Measurements from ENCODE around the gene DIPK1A. TPM values are rescaled to one million over a fixed set of nuclear protein-coding genes. Genes with fewer than 3 reads are reported as not detected.
A peak's percentile ranks its signal among the peaks of the same experiment; 100 is the strongest.

The DIPK1A gene
- total RNA-seq, 4 donors from 2014 or later, result 11.7 to 17.5 (median 15.1) TPM

DNA sequence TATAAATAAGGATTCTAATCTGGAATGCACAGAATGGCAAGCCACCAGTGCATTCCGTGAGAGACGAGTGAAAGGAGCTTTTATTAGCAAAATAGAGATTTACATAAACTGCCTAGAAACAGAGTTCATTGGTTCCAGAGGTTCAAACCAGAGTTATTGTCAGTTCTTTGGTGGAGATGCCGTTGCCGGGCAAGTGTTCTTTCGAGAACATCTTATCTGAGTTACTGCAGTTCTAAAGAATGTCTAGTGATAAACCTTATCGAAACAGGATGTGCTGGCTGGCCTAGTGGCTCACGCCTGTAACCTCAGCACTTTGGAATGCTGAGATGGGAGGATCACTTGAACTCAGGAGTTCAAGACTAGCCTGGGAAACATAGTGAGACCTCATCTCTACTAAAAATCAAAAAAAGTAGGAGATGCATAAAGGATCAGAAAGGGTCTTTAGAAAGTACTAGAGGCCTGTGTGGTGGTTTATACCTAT is 156.5 kb downstream of the DIPK1A start:
- H3K36me3 ChIP-seq, result no peaks in the 10 kb centered on the region
- H3K4me1 ChIP-seq, result no peaks in the 10 kb centered on the region
- no peak overlapping the region for H3K4me3 ChIP-seq (replicated peaks in 1 of 3)
- H3K27me3 ChIP-seq, result no peaks in the 10 kb centered on the region
- intact Hi-C loops (cut with DNase I), result no loop called here
- WGBS, 2 donors, result 6 to 7% methylated on average over 7 of the region's 7 CpGs
- DNase-seq, result peak; percentile 82
- H3K27ac ChIP-seq, result peak overlapping the region in 1 of 3 donors; percentile 38
- TF ChIP-seq POLR2A (IDR thresholded peaks at IDR 0.05) (no peak), CTCF (IDR thresholded peaks at IDR 0.05) (no peak)
- no peaks in the 10 kb centered on the region for H3K9me3 ChIP-seq

GRCh38 chr1:92803140-92803887 is 157.9 kb downstream of the DIPK1A start:
- Histone ChIP-seq H3K27ac (no peak overlapping the region), H3K27me3 (no peaks in the 10 kb centered on the region), H3K4me3 (replicated peaks in 1 of 3) (no peak overlapping the region), H3K36me3 (no peaks in the 10 kb centered on the region), H3K9me3 (no peaks in the 10 kb centered on the region), H3K4me1 (no peaks in the 10 kb centered on the region)
- intact Hi-C loops (cut with DNase I), result no loop called here
- 89 to 91% methylated on average over 7 of the region's 7 CpGs for WGBS, 2 donors
- DNase-seq, result no peak
- TF ChIP-seq CTCF (IDR thresholded peaks at IDR 0.05), result no peak
- TF ChIP-seq POLR2A (IDR thresholded peaks at IDR 0.05), result no peak

GRCh38 chr1:92797961-92798360 is 163.3 kb downstream of the DIPK1A start:
- 80 to 85% methylated on average over 1 of the region's 1 CpG for WGBS, 2 donors
- Histone ChIP-seq H3K27ac (no peak overlapping the region), H3K4me3 (replicated peaks in 1 of 3) (no peak overlapping the region), H3K4me1 (no peaks in the 10 kb centered on the region), H3K27me3 (no peaks in the 10 kb centered on the region), H3K36me3 (no peaks in the 10 kb centered on the region), H3K9me3 (no peaks in the 10 kb centered on the region)
- TF ChIP-seq CTCF (IDR thresholded peaks at IDR 0.05) (no peak), POLR2A (IDR thresholded peaks at IDR 0.05) (no peak)
- intact Hi-C loops (cut with DNase I), result no loop called here
- no peak for DNase-seq

GRCh38 chr1:92797297-92797696 is 164.0 kb downstream of the DIPK1A start:
- no peaks in the 10 kb centered on the region for H3K27me3 ChIP-seq
- H3K4me3 ChIP-seq (replicated peaks in 1 of 3), result no peak overlapping the region
- no peak for DNase-seq
- H3K4me1 ChIP-seq, result no peaks in the 10 kb centered on the region
- H3K27ac ChIP-seq, result no peak overlapping the region
- TF ChIP-seq POLR2A (IDR thresholded peaks at IDR 0.05), result no peak
- no peak for TF ChIP-seq CTCF (IDR thresholded peaks at IDR 0.05)
- no peaks in the 10 kb centered on the region for H3K9me3 ChIP-seq
- intact Hi-C loops (cut with DNase I), result no loop called here
- H3K36me3 ChIP-seq, result no peaks in the 10 kb centered on the region

- no peaks in the 10 kb centered on the region for H3K27me3 ChIP-seq
- TF ChIP-seq CTCF (IDR thresholded peaks at IDR 0.05), result no peak
- no peak for TF ChIP-seq POLR2A (IDR thresholded peaks at IDR 0.05)
- DNase-seq, result no peak
- WGBS, 2 donors, result 87 to 92% methylated on average over 4 of the region's 4 CpGs
- intact Hi-C loops (cut with DNase I), result no loop called here
- H3K36me3 ChIP-seq, result no peaks in the 10 kb centered on the region
- H3K4me1 ChIP-seq, result no peaks in the 10 kb centered on the region
- H3K9me3 ChIP-seq, result no peaks in the 10 kb centered on the region
- no peak overlapping the region for H3K4me3 ChIP-seq (replicated peaks in 1 of 3)
- no peak overlapping the region for H3K27ac ChIP-seq
Measured at GRCh38 chr1:92795166-92795565, 166.1 kb downstream of the DIPK1A start.

All from thyroid gland (tissue), 4 donors.